H54 (cell line): ENCODE results near the gene KCNG3.
"Not testable (repeated sequence)": the region's sequence is repeated elsewhere in the genome, so short reads cannot be mapped to it uniquely, and the experiment has no call there.

Source experiments
- DNase-seq: peaks from one replicate; pipeline ENCODE4 v3.0.0; 2011; ENCODE audit warnings: low spot score, mixed read lengths; ENCODE audit not compliant: insufficient read length
- FAIRE-seq: peaks from 3 replicates; lab custom pipeline; 2011; peaks lifted over from hg19 to GRCh38; lab: Jason Lieb, UNC
- POLR2A ChIP-seq: IDR thresholded peaks from 2 replicates; pipeline ENCODE4 v1.6.1; 2011; ENCODE audit warnings: low read depth, mild to moderate bottlenecking, low read length

The KCNG3 gene

DNA sequence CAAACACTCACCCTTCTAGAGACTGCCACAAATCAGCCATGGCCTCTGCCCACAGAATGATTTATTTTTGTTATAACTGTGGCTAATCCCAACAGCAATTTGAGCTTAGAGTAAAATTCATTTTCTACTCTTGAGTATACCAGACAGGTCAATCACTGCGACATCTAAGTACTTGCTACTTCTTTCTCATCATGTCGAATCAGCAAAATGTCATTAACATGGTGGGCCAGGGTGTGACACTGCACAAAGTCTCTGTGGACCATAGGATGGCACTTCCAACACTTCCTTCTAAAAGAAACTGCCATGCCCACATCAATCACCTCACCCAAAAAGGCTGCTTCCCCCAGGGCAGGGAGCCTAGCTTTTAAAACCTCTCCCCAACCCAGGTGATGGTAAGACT lies 64.4 kb downstream of the KCNG3 start:
- no peak for TF ChIP-seq POLR2A
- DNase-seq (no peak), FAIRE-seq (no peak)

DNA sequence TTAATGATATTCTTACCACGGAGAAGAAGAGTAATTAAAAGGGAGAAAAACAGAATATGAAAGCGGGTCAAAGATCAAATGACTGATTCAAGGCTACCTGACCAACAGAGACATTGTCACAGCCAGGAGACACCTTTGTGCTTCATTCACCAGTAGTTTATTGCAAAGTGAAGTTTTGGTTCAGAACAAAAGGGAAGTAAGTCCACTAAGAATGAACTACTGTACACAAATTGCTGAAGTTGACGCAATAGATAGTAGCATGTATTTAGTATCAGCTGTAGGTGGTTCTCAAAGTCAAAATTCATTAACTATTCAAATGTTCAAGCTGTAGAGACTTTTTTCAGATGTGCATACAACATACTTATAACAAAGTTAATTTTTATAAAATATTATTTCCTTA lies 68.1 kb downstream of the KCNG3 start:
- TF ChIP-seq POLR2A = no peak
- DNase-seq (no peak), FAIRE-seq (no peak)

DNA sequence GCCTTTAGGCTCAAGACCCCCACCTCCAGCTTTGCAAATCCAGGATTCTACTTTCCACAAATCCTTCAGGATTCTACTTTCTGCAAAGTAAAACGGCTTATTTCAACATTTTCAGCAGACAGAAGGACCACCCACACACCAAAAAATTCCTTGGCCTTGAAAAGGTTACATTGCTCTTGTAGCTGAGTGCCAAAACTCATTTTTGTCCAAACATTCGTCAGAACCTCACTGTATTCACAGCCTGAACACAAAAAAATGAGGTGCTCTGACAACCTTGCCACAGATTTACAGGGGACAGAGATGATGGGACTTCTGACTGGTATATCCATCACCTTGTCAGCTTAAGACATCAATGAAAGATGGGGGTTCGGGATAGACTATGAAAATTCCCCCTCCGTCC lies 69.7 kb downstream of the KCNG3 start:
- FAIRE-seq = no peak
- no peak for DNase-seq
- TF ChIP-seq POLR2A = no peak

GRCh38 chr2:42421601-42422239 lies 72.1 kb downstream of the KCNG3 start:
- FAIRE-seq (peak; percentile 71), DNase-seq (no peak)
- TF ChIP-seq POLR2A = no peak

DNA sequence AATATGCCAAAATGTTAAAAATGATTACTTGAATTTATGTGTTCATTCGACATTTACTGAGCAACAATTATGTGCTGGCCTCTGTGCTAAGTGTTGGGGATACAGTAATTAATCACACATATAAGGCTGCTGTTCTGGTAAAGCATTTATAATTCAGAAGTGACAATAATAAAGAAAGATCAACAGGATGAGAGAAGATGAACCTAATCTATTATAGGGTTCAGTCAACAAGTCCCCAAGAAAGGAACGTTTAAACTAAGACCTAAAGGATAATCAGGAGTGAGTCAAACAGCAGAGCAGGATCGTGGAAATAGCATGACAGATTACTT lies 72.7 kb downstream of the KCNG3 start:
- no peak for TF ChIP-seq POLR2A
- FAIRE-seq (no peak), DNase-seq (no peak)

- FAIRE-seq = no peak
- TF ChIP-seq POLR2A = no peak
- DNase-seq = no peak
Observed at GRCh38 chr2:42414648-42415047, 79.1 kb downstream of the KCNG3 start.

- DNase-seq (no peak), FAIRE-seq (no peak)
- TF ChIP-seq POLR2A = no peak
Observed at GRCh38 chr2:42414158-42414557, 79.6 kb downstream of the KCNG3 start.

DNA sequence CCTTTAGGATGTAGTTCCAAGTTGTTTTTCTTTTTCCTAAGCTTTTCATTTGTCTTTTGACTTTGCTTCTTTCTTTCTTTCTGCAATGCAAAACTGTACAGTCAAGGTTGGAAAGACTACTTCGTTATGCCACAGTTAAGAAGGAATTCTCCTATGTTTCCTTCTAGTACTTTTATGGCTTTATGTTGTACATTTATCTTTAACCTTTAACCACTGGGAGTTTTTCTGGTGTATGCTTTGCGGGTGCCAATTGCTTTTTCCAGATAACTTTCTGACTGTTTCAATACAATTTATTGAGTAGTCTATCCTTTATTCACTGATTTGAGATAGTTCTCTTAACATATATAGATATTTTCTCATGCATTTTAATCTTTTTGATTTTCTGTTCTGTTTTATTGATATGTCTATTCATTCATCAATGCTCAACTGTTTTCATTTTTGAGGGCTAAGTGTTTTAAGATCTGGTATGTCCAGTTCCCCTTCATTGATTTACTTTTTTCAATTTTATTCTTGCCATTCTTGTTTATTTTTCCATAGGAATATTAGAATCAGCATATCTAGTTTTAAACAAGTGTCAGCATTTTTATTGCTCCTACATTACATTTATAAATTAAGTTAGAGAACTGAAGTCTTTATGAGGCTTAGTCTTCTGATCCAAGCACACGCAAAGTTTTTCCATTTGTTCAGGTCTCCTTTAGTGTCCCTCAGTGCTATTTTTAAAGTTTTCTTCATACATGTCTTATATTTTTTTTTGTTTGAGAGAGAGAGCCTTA lies 82.9 kb downstream of the KCNG3 start:
- no peak for TF ChIP-seq POLR2A
- DNase-seq (no peak), FAIRE-seq (no peak)

DNA sequence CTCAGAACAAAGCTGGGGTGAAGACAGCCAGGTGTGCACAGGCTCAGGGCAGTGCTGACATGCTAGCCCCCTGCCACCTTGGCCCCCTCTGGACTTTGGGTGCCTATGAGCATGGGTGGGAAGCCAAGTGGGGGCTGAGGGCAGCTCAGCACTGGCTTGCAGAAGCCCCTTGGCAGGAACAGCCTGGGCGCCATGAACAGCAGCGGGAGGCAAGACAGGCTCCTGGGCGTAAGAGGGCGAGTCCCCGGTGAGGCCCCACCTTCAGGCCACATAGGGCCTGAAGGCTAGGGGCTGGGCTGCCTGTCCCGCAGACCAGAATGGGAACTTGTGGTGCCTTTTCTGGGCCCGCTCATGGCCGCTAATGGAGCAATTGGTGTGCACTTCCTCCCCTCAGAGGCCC lies 85.8 kb downstream of the KCNG3 start:
- no peak for TF ChIP-seq POLR2A

DNA sequence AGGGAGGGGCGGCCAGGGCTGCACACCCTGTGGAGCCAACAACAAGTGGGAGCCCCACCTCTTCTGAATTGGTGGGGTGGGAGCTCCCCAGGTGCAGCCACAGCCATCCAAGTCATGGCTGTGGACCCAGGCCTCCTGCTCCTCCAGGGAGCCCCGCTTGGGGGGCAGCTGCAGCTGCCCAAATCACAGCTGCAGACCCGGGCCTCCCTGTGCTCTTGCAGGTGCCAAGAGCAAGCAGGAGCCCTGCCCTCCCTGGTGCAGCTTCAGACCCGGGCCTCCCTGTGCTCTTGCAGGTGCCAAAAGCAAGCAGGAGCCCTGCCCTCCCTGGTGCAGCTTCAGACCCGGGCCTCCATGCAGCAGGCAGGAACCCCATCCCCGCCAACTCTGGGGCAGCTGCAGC lies 86.3 kb downstream of the KCNG3 start:
- DNase-seq (no peak), FAIRE-seq (no peak)
- TF ChIP-seq POLR2A = no peak

More for the DNA sequence above, 85.8 kb downstream of the KCNG3 start:
- DNase-seq = no peak
- no peak for FAIRE-seq

GRCh38 chr2:42404676-42405075 lies 89.1 kb downstream of the KCNG3 start:
- no peak for DNase-seq
- no peak for TF ChIP-seq POLR2A
- no peak for FAIRE-seq

DNA sequence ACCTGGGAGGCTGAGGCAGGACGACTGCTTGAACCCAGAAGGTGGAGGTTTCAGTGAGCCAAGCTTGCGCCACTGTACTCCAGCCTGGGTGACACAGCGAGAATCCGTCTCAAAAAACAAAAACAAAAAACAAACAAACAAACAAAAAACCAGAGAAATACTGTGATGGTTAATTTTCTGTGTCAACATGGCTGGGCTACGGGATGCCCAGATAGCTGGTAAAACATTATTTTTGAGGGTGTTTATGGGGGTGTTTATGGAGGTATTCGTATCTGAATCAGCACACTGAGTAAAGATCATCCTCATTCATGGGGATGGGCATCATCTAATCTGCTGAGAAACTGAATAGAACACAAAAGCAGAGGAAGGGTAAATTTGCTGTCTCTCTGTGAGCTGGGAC lies 92.0 kb downstream of the KCNG3 start:
- no peak for TF ChIP-seq POLR2A
- no peak for FAIRE-seq
- no peak for DNase-seq

- DNase-seq, FAIRE-seq: not testable (repeated sequence)
Observed at GRCh38 chr2:42398052-42398451, 95.7 kb downstream of the KCNG3 start.

GRCh38 chr2:42393320-42393719 lies 100.5 kb downstream of the KCNG3 start:
- FAIRE-seq = not testable (repeated sequence)

DNA sequence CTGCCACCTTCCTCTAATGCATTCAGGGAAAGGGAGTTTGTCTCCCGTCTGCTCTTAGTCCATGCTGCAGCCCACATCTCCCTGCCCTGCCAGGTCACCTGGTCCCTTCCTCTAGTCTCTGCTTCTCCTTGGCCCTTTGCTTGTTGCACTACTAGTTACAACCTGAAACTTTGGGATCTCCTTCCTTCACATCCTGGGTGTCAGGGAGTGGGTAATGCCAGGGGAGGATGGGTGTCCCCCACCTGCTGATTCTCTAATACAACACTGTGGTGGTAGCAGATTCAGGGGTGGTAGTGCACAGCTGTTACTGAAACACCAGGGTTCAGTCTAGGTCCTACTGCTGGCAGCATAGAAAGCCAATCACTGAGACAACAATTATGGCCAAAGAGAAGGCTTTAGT lies 101.6 kb downstream of the KCNG3 start:
- FAIRE-seq (no peak), DNase-seq (no peak)
- TF ChIP-seq POLR2A = no peak

More at GRCh38 chr2:42393320-42393719, 100.5 kb downstream of the KCNG3 start:
- not testable (repeated sequence) for DNase-seq
